GM19372 (cell line): ENCODE measurements around the gene LHFPL4.
"Not testable (repeated sequence)": the region's sequence is repeated elsewhere in the genome, so short reads cannot be mapped to it uniquely, and the experiment has no call there.

Source experiments
- ATAC-seq: cut with Tn5 transposase; IDR thresholded peaks from one replicate; pipeline ENCODE4 v1.9.1; 2021; ENCODE audit warnings: mild to moderate bottlenecking, low read depth, moderate library complexity; ENCODE audit not compliant: unreplicated experiment

Gene LHFPL4

DNA sequence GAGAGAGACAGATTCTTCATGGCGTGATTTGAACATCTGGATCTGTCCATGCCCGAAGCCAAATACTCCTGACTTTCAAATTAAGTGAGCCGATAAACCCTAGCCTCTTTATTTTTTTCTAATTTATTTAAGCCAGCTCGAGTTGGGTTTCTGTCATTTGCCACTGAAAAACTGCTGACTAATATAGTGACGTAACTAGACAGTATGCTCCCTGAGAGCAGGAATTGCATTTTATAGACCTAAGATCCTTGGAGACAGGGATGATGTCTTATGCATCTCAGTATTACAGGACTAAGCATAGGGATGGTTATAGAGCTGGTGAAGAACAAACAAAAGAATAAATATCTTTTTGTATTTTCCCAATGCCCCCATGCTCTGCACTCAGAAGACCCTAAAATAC, 4.6 kb downstream of the LHFPL4 start:
- ATAC-seq: no peak

DNA sequence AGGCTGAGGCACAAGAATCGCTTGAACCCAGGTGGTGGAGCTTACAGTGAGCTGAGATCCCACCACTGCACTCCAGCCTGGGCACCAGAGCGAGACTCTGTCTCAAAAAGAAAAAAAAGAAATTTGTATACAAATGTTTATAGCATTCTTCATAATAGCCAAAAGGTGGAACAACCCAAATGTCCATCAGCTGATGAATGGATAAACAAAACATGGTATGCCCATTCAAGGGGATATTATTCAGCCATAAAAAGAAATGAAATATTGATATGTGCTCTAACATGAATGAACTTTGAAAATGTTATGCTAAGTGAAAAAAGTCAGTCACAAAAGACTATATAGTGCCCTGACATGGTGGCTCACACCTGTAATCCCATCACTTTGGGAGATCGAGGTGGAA, 11.4 kb downstream of the LHFPL4 start:
- no peak for ATAC-seq

DNA sequence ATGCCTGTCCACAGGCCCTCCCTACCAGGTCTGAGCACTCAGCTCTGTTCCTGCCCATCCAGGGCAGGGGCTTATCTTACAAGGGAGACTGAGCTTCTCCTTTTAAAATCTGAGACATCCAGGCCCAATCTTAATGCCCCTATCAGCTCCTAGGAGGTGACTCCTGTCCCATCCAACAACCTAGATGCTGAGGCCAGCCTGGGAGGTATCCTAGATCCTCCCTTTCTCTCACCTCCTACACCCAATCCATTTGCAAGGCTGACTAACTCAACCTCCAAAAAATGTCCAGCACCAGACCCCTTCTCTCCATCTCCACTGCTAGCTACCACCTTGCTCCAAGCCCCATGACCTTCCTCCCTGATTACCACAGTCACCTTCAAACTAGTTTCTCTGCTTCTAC, 17.4 kb downstream of the LHFPL4 start:
- ATAC-seq: no peak

DNA sequence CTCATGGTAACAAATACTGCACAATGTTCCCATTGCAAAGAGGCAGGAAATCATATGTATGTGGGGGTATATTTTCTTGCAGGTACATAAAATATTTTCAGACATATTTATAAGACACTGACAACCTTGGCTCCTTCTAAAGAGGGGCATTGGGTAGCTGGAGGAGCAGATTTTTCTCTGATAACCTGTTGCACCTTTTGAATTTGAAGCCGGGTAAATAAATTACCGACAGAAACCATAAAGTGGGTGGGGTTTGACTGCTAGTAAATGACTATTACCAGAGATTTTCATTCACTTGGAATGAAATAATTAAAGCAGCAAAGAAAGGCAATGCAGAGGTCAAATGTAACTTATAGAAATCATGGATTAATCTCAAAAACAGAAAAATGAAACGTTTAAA, 19.2 kb downstream of the LHFPL4 start:
- no peak for ATAC-seq

DNA sequence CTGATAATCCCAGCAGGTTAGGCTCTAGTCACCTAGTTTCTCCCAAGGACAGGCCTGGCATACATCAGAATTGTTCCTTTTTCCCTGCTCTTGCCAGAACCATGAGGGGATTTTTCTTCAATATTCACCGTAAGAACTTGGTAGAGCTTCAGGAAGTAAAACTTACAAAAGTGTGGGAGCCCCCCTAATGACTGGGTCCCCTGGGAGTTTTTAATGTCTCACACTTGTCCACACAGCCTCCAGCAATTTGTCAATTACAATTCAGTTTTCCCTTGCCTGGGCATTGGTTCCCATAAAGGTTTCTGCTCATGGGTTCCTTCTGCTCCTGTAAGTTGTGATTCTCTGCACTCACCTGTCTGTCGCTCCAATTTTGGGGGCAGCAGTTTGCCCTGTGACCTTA, 28.5 kb downstream of the LHFPL4 start:
- ATAC-seq: no peak

DNA sequence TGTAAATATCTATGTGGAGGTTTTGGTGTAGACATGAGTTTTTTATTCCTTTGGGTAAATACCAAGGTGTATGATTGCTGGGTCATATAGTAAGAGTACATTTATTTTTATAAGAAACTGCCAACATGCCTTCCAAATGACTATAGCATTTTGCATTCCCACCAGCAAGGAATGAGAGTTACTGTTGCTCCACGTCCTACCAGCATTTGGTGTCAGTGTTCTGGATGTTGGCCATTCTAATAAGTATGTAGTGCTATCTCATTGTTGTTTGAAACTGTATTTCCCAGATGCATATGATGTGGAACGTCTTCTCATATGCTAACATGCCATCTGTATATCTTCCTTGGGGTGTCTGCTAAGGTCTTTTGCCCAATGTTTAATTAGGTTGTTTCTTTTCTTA, 38.7 kb downstream of the LHFPL4 start:
- no peak for ATAC-seq

DNA sequence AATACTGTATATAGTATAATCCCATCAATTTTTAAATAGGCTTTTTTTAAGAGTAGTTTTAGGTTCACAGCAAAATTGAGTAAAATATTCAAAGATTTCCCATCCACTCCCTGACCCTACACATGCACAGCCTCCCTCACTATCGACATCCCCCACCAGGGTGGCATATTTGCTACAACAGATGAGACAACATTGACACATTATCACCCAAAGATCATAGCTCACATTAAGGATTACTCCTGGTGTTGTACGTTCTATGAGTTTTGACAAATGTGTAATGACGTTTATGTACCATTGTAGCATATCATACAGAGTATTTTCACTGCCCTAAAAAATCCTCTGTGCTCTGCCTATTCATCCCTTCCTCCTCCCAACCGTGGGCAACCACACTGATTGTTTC, 39.3 kb downstream of the LHFPL4 start:
- ATAC-seq: no peak

DNA sequence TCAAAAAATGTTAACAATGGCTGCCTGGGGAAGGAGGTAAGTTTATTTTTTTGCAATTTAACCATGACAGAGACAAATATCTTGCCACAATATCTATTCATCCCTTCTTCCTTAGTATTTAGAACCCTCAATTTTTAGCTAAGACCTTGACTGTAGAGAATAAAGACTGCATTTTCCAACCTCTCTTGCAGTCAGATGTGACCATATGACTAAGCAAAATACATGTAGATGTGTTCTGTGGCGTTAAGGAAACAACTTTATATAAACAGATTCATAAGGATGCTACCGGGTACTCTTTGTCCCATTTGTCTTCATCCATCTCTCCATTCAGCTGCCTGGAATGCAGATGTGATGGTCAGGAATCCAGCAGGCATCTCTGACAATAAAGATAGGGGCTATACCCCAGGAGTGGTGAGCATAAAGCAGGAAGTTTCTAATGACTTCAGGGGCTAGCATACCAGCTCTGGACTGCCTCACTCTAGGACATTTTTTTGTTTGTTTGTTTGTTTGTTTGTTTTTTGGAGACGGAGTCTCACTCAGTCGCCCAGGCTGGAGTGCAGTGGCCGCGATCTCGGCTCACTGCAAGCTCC, 41.1 kb downstream of the LHFPL4 start:
- no peak for ATAC-seq

DNA sequence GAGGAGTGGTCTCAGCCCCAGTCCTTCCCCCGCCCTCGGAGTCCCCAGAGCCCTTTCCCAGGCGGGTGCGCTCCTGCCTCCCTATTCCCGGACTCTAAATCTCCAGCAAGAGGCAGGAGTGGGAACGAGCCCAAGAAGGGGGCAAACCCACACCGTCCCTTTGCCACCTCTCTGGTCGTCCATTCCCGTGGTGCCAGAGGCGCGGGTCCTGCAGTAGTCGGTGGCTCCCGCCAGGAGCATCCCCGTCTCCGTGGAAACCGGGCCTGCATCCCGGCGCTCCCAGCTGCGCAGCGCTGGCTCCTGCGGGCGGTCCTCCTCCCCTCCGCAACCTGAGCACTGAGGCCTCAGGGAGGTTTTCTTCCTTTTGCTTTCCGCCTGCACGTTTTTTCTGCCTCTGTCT, 44.8 kb downstream of the LHFPL4 start:
- no peak for ATAC-seq

DNA sequence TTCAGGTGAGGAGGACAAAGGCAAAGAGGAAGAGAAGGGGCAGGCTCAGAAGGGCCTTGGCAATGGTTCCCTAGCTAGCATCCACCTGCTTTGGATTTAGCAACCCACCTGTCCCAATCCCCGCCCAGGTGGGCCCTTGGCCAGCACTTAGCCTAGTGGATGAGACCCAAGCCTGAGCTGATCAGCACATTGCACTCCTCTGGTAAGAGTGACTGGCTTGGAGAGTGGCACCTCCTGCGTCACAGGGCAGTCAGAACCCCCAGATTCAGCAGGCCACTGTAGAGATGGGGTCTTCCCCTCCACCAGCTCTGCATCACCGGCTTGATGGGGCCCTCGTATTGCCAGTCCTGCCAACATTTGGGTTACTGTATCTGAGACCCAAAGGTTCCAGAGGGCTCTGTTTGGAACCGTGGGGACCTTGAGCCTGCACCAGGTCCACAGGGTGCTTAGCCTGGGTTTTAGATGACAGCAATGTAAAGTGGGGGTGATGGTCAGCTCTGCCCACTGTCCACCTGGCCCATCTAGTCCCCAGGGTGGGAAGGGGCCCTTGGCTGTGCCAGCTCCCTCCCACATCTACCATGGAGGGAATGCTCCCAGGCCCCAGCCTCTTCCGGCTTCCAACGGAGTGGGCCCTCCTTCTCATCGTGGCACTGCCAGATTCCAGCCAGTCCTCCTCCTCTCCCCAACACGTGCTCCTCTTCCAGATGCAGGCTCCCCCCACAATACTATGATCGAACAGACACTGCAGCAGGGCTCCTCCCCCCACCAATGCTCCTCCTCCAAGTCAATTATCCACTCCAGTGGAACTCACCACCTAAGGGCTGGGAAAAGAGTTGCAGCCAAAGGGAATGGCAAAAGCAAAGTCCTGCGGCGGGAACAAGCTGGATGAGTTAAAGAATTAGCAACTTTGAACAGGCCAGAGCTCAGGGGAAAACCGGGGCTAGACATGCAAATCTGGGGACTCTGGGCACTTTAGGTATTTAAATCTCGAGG, 45.7 kb downstream of the LHFPL4 start:
- ATAC-seq: no peak

DNA sequence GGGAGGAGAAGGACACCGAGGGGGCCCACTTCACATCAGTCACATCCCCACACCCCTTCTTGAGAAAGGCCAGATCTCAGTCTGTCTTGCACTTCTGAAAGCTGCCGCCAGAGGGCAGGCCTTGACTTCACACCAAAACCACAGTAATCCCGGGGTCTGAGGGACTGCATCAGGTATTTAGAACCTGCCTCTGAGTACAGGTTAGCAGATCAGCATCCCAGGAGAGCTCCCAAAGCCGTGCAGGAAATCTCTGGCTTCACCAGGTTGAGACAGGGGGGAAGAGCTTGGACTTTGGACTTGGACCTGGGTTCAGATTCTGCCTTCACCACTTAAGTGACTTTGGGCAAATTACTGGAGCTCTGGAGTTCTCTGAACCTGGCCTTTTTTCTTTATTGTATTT, 50.3 kb downstream of the LHFPL4 start:
- ATAC-seq: no peak

DNA sequence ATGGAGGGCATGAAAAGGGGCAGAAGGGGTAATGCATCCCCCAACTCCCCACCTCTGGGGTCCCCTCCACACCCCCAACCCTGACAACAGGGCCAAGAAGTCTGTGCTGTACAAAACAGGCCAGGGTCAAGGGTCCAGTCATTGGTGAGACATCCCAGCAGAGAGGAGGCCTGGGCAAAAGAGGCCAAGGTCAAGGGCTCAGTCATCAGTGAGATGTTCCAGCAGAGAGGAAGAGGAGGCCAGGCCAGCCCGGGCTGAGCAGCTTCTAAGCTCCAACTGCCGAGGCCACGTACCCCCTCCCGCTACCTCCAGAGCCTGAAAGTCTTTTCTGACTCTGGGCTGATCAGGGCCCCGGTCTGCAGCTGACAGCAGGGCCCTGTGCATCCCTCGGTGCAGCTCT, 52.4 kb downstream of the LHFPL4 start:
- ATAC-seq: no peak

DNA sequence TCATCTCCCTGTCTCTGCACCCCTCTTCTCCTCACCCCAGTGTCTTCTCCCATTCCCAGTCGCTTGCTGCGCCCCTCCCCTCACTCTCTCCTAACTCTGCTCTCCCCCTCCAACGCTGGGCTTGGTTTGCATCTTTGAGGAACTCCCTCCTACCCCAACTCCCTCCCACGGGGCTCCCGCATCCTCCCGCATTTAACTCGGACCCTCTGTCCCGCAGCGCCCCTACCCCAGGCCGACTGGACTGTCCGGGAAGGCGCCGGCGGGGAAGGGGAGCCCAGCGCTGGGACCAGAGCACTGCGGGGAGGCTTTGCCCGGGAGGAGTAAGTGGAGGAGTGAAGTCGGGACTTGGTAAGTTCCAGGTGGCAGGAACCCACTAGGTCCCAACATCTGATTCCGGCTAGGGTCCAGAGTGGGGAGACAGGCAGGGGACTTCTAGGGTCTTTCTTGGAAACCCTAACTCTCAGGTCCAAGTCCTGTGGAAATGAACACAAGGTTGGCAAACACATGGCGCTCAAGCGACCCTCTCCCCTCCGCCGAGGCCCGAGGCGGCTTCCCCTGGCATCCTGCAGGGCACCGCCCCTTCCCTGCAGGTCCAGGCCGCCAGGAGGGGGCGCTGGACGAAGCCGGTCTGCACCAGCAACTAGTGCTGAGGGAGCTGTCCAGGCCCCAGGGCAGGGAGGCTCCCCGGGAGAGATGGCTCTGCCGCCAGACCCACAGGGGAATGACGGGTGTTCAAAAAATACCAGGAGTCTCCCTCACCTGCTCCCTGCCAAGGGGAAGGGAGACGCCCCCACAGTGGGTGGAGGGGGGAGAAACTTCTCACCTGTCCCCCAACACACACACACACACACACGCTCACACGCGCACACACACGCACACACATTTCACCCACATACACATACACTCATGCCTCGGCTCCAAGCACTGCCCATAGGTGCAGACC, 53.2 kb downstream of the LHFPL4 start:
- no peak for ATAC-seq

DNA sequence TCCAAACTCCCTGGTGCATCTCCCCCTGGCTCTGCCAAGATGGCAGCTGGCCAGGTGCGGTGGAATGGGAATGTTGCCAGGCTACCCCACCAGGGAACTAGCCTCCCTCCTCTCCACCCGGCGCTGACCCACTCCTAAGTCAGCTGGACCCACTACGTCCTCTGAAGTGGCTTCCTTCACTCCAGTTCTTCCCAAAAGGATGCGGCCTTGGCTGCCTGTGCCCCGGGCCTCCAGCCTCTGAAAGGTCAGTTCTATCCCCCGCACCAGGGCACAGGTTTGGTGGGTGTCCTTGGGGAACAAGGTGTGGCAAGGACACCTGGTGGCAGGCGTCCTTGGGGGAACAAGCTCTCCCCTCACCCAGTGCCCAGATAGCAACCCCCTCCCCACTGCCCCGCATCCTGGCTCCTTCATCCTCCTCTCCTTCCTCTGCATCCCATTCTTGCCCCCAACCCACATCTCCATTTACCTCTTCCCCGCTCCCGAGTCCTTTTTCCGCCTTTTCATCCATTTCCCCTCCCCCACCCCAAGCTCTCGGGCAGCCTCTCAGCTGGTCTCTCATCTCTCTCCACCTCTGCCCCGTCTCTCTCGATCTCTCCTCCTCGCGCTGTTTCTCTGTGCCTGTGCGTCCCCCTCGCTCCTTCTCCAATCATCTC, 54.0 kb downstream of the LHFPL4 start:
- no peak for ATAC-seq

DNA sequence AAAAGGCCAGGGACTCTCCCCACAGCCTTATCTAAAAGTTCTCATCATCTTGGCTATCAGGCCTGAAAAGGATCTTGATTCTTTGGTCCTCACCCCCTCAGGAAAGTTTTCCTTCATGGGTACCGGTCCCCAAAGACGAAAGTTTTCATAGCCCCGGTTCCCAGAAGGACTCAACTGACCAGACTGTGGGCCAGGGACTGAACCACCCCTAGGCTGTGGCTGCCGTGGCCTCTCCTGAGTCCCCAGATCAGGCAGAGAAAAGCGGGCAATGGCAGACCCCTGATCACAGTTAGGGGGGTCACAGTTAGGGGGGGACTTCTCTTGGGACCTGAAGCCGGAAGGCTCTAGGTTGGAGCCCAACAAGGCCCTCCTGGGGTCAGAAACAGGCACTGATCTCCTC, 54.8 kb downstream of the LHFPL4 start:
- no peak for ATAC-seq

DNA sequence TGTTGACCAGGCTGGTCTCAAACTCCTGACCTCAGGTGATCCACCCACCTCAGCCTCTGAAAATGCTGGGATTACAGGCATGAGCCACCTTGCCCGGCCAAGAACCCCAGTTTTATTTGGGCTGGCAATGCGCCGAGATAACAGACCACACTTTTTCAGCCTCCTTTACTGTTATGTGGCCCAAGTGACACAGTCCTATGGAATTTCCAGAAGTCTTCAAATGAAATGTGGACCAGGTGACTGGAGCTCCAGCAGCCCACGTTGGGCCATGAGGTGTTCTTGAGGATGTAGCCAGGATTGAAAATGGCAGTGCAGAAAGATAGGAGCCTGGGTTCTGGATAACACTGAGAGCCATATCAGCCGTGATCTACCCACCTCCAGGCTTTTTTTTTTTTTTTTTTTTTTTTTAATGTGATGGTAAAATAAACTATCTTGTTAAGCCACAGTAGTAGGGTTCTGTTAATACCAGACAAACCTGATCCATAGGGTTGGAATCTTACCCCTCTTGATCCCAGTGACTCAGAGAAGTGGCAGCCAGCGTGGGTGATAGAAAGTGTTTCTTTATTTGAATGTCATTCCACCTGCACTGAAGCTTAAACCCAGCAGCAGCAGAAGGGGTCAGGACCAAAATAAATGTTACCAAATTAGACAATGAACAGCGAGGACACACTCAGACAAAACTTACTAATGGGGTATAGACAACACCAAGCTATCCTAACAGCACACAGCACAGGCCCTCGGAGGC, 55.6 kb downstream of the LHFPL4 start:
- ATAC-seq: no peak

DNA sequence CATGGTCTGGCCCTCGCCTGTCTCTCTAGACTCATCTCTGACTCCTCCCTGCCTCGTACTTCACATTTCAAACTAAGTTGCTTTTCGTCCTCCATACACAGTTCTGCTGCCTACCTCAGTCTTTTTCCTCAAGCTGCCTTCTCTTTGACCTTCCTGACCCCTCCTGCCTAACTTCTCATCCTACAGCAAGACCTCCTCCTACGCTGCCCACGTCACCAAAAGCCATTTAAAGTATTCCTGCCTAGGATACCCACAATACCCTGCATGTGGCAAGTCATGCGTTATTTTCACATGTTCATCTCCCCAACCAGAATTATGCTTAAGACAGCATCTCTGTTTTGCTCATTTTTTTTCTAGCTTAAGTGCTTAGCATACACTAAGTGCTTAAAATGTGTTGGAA, 56.7 kb downstream of the LHFPL4 start:
- no peak for ATAC-seq

DNA sequence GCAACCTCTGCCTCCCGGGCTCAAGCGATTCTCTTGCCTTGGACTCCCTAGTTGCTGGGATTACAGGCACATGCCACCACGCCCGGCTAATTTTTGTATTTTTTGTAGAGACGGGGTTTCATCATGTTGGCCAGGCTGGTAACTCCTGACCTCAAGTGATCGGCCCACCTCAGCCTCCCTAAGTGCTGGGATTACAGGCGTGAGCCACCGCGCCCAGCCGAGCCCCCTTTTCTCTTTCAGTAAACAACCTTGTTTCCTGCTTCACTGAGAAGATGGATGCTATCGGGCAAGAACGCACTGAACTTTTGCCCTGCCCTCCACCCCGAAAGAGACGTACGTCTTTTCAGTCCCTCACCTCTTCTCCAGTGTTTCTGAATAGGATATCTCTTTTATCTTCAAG, 59.6 kb downstream of the LHFPL4 start:
- ATAC-seq: not testable (repeated sequence)

DNA sequence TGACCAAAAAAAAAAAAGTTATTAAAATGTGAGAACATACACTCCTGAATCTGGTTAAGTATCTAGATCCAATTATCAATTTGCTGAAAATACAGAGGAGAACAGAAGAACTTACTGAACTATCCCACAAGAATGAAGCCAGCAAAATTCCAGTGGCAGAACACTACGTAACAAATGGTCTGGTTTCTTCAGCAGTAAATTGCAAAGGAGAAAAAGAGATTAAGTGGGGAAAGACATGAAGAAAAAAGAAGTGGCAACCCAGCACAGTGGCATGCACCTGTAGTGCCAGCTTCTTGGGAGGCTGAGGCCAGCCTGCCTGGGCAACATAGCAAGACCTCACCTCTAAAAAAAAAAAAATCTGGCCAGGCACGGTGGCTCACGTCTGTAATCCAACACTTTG, 62.1 kb downstream of the LHFPL4 start:
- no peak for ATAC-seq

DNA sequence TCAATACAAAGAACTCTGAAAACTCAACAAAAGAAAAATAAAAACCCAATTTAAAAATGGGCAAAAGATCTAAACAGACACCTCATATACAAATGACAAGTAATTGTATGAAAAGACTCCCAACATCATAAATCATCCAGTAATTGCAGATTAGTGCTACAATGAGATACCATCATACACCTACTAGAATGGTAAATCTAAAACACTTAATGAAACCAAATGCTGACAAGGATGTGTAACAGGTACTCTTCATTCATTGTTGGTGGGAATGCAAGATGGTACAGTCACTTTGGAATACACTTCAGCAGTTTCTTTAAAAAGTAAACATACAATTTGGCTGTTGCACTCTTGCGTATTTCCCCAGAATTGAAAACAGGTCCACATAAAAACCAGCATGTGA, 68.4 kb downstream of the LHFPL4 start:
- no peak for ATAC-seq
